Measurements from ENCODE around the gene CLIP3. TPM values are rescaled to one million over a fixed set of nuclear protein-coding genes. Genes with fewer than 3 reads are reported as not detected.

The CLIP3 gene
- total and polyA plus RNA-seq, 9 of the 15 experiments (the other 6 are each of a cell fraction or from before 2014, with no cell fraction given) = 0.01 to 0.50 (median 0.15) TPM; not detected in 1

DNA sequence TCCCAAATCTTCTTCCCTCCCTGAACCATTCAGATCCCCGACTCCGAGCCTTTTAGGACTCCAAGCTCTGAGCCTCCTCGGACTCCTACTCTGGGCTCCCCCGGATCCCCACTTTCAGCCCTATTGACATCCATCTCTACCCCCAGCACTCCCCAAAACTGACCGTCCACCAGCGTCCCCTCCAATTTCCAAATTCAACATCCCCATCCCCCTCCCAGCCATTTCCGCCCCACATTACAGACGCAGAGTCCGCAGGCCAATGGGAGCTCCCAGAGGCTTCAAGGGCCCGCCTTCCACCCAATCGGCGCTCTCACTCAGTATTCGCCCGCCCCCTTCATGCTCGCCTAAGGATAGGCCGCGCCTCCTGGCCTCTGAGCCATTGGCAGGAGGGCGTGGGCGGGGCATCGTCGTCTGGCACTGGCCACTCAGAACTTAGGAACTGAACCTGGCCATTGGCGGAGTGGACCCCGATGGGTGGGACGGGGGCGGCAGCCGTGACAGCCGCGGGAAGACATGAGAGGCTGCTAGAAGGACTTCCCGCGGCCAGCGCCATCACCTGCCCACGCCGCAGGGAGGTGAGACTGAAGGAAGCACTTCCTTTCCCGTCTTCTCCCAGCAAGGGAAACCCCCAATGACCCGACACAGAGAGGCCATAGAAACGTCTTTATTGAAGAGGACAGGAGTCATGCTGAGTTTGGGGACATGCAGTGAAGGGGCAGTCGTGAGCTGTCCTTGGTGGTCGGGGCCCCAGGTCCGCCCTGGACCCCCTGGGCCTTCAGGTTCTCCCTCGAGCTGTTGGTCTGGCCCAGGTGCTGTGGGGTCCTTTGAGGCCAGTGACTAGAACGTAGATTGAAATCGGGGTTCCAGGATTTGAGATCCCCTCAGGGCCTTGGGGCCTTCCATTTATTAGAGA lies 18.4 kb downstream of the CLIP3 start, which contains the start of gene ALKBH6 (continued):
- no peak for TF ChIP-seq SAFB2 (IDR thresholded peaks at IDR 0.05; ENCODE audit: borderline replicate concordance, low read depth, low read length, severe bottlenecking)
- TF ChIP-seq SNRNP70 (optimal IDR thresholded peaks at IDR 0.05; ENCODE audit: low read depth, low read length) = no peak
- TF ChIP-seq ZZZ3 (IDR thresholded peaks at IDR 0.05) = no peak
- TF ChIP-seq, protein P1, sequence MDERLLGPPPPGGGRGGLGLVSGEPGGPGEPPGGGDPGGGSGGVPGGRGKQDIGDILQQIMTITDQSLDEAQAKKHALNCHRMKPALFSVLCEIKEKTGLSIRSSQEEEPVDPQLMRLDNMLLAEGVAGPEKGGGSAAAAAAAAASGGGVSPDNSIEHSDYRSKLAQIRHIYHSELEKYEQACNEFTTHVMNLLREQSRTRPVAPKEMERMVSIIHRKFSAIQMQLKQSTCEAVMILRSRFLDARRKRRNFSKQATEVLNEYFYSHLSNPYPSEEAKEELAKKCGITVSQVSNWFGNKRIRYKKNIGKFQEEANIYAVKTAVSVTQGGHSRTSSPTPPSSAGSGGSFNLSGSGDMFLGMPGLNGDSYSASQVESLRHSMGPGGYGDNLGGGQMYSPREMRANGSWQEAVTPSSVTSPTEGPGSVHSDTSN (CRISPR knock-in tag; IDR thresholded peaks at IDR 0.05; ENCODE audit: low read depth) = no peak
- TF ChIP-seq, protein P1 (tag; conservative IDR thresholded peaks at IDR 0.05; ENCODE audit: low read depth) = no peak
- no peak for TF ChIP-seq RHOXF2B (CRISPR knock-in tag; conservative IDR thresholded peaks at IDR 0.05)
- TF ChIP-seq JUND (IDR thresholded peaks at IDR 0.05; ENCODE audit: borderline replicate concordance, low read depth, low read length) = 0 out of 2 replicates have a peak, but pooled peaks have one; percentile 17
- TF ChIP-seq JUND (tag; IDR thresholded peaks at IDR 0.05; ENCODE audit: borderline replicate concordance, low read depth, low read length) = no peak
- no peak for TF ChIP-seq NUFIP1 (IDR thresholded peaks at IDR 0.05; ENCODE audit: partially characterized antibody)
- no peak for TF ChIP-seq NONO (IDR thresholded peaks at IDR 0.05; ENCODE audit: low read depth in 2 of 2, low read length in 1 of 2)
- TF ChIP-seq ZNF707 (CRISPR knock-in tag; conservative IDR thresholded peaks at IDR 0.05) = no peak
- TF ChIP-seq ZNF695 (CRISPR knock-in tag; IDR thresholded peaks at IDR 0.05) = no peak
- TF ChIP-seq ZNF41 (CRISPR knock-in tag; conservative IDR thresholded peaks at IDR 0.05) = no peak
- TF ChIP-seq TAF1 (IDR thresholded peaks at IDR 0.05; ENCODE audit: control insufficient read depth, extremely low read depth, insufficient read depth, low read length, severe bottlenecking) = peak; percentile 69
- peak; percentile 68; the same call in 1 of the 2 replicates for TF ChIP-seq GABPB1 (CRISPR knock-in tag; IDR thresholded peaks at IDR 0.05)
- TF ChIP-seq, protein P2, sequence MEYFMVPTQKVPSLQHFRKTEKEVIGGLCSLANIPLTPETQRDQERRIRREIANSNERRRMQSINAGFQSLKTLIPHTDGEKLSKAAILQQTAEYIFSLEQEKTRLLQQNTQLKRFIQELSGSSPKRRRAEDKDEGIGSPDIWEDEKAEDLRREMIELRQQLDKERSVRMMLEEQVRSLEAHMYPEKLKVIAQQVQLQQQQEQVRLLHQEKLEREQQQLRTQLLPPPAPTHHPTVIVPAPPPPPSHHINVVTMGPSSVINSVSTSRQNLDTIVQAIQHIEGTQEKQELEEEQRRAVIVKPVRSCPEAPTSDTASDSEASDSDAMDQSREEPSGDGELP (CRISPR knock-in tag; IDR thresholded peaks at IDR 0.05; ENCODE audit: borderline replicate concordance) = peak; percentile 67; the same call in 1 of the 2 replicates
- peak; percentile 80 for TF ChIP-seq ELF1 (tag; IDR thresholded peaks at IDR 0.05)
- TF ChIP-seq ZFP30 (CRISPR knock-in tag; IDR thresholded peaks at IDR 0.05; ENCODE audit: borderline replicate concordance) = no peak
- TF ChIP-seq, protein P3, sequence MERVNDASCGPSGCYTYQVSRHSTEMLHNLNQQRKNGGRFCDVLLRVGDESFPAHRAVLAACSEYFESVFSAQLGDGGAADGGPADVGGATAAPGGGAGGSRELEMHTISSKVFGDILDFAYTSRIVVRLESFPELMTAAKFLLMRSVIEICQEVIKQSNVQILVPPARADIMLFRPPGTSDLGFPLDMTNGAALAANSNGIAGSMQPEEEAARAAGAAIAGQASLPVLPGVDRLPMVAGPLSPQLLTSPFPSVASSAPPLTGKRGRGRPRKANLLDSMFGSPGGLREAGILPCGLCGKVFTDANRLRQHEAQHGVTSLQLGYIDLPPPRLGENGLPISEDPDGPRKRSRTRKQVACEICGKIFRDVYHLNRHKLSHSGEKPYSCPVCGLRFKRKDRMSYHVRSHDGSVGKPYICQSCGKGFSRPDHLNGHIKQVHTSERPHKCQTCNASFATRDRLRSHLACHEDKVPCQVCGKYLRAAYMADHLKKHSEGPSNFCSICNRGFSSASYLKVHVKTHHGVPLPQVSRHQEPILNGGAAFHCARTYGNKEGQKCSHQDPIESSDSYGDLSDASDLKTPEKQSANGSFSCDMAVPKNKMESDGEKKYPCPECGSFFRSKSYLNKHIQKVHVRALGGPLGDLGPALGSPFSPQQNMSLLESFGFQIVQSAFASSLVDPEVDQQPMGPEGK (CRISPR knock-in tag; IDR thresholded peaks at IDR 0.05; ENCODE audit: borderline replicate concordance) = no peak
- TF ChIP-seq SRSF7 (optimal IDR thresholded peaks at IDR 0.05; ENCODE audit: low read depth, low read length) = no peak
- TF ChIP-seq ZNF561 (CRISPR knock-in tag; conservative IDR thresholded peaks at IDR 0.05) = no peak
- no peak for TF ChIP-seq CBFA2T2 (conservative IDR thresholded peaks at IDR 0.05)
- peak; percentile 94 for TF ChIP-seq SP1 (CRISPR knock-in tag; IDR thresholded peaks at IDR 0.05)

Measured in K562 (cell line).